B cell (primary cell): ENCODE data around the gene MCRS1.

Experiments
- EZH2 ChIP-seq: IDR thresholded peaks from 2 replicates; pipeline ENCODE4 v1.6.1; 2012; ENCODE audit warnings: borderline replicate concordance, low read depth, mild to moderate bottlenecking, moderate library complexity, low read length; ENCODE audit not compliant: insufficient read depth, poor library complexity, severe bottlenecking
- TF ChIP-seq, protein P1 (sequence below): fragments of 200-600 bp; IDR thresholded peaks from one replicate; pipeline ENCODE4 v1.8.0; 2022; ENCODE audit warnings: antibody characterized with exemption, mild to moderate bottlenecking

GRCh38 chr12:49562831-49563230 is 5.1 kb downstream of the MCRS1 start:
- TF ChIP-seq, protein P1, sequence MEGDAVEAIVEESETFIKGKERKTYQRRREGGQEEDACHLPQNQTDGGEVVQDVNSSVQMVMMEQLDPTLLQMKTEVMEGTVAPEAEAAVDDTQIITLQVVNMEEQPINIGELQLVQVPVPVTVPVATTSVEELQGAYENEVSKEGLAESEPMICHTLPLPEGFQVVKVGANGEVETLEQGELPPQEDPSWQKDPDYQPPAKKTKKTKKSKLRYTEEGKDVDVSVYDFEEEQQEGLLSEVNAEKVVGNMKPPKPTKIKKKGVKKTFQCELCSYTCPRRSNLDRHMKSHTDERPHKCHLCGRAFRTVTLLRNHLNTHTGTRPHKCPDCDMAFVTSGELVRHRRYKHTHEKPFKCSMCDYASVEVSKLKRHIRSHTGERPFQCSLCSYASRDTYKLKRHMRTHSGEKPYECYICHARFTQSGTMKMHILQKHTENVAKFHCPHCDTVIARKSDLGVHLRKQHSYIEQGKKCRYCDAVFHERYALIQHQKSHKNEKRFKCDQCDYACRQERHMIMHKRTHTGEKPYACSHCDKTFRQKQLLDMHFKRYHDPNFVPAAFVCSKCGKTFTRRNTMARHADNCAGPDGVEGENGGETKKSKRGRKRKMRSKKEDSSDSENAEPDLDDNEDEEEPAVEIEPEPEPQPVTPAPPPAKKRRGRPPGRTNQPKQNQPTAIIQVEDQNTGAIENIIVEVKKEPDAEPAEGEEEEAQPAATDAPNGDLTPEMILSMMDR = no peak
- no peak for TF ChIP-seq EZH2
